Fibroblast of villous mesenchyme (primary cell): ENCODE results near the gene PSAPL1. TPM values are rescaled to one million over a fixed set of nuclear protein-coding genes. Genes with fewer than 3 reads are reported as not detected.

Source experiments
- DNase-seq: peaks from one replicate; pipeline ENCODE4 v3.0.0-alpha.2; 2010; ENCODE audit warnings: low read depth
- H3K4me3 ChIP-seq: 2 replicates; pipeline ENCODE4 v1.5.1; 2011; ENCODE audit warnings: low read depth, mild to moderate bottlenecking, low read length
- CTCF ChIP-seq: IDR thresholded peaks from 2 replicates; pipeline ENCODE4 v1.5.1; 2012; ENCODE audit warnings: low read depth, mild to moderate bottlenecking, low read length; ENCODE audit not compliant: insufficient read depth
- small RNA-seq: library from RNA; depleted of rRNA; stranded (forward); fragments of <200 nt; gene quantifications from one replicate; pipeline ENCODE3, GENCODE V24; 2012
- total RNA-seq: library from RNA; depleted of rRNA; stranded (reverse); fragments of >200 nt; gene quantifications from 2 replicates; pipeline ENCODE4 v1.2.3, GENCODE V29; 2012

Gene PSAPL1
- total RNA-seq, 1 donor: not detected

DNA sequence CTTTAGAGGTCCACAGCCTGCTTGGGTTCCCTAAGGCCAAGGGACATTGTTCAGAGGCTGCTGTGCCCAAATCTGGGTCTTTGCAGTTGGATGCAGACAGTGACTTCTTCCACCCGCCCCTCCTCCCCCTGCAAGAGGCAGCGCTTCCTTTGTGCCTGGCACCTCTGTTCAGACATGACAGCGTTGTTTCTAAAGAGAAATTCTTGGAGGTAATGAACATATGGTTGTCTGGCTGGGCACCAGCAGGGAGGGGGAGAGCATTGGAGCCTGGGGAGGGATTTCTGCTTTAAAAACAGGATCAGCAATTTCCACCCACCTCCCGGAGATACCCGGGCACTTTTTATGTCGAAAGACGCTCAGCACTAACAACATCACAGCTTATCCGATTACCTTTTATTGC lies 51.5 kb downstream of the PSAPL1 start:
- H3K4me3 ChIP-seq: no peak overlapping the region
- no peak for TF ChIP-seq CTCF
- no peak for DNase-seq

DNA sequence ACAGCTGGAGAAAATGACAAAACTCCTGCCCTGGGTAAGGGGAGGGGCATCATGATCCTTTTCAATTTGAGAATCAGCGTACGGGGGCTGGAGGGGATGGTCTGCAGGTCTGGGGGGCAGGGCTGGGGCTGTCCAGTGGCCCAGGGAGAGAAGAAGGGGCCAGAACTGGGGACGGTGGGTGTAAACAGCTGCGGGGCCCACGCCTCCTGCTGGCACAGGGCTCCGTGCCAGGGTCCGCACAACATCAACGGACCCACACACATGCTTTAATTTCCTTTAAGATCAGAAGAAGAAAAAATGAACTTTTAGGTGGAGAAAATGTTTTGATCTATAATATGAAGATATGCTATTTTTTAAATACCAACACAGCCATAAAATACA lies 52.1 kb downstream of the PSAPL1 start:
- no peak for TF ChIP-seq CTCF
- no peak overlapping the region for H3K4me3 ChIP-seq
- DNase-seq: no peak

DNA sequence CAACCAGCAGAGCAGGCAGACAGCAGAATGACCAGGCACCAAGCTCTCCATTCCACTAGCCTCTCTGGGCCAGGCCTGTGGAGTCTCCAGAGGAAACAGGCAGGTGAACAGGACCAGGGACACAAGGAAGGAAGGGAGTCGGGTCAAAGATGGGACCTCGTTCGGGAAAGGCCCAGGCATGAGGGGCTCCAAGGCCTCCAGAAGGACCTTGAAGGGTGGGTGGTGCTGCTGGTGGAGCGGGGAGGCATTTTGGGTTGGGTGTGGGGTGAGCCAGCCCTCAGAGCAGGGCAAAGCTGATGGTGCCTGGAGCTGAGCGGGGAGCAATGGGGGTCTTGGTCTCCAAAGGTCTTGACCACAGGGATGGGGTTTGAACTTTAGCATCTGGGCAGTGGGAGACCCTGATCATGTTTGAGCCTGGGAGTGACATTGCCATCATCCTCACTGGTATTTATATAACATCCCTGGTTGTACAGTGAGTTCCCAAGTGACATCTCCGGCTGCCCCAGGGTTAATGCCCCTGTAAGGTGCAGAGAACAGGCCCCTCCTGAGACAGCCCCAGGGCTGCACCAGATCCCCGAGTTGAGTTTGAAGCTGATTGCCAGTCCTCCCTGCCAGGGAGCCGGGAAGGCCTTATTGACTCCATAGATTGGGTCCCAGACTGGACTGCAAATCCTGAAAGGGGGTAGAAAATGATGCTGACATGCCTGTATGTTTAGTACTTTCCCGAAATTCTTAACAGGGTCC lies 52.7 kb downstream of the PSAPL1 start:
- H3K4me3 ChIP-seq: no peak overlapping the region
- DNase-seq: no peak

DNA sequence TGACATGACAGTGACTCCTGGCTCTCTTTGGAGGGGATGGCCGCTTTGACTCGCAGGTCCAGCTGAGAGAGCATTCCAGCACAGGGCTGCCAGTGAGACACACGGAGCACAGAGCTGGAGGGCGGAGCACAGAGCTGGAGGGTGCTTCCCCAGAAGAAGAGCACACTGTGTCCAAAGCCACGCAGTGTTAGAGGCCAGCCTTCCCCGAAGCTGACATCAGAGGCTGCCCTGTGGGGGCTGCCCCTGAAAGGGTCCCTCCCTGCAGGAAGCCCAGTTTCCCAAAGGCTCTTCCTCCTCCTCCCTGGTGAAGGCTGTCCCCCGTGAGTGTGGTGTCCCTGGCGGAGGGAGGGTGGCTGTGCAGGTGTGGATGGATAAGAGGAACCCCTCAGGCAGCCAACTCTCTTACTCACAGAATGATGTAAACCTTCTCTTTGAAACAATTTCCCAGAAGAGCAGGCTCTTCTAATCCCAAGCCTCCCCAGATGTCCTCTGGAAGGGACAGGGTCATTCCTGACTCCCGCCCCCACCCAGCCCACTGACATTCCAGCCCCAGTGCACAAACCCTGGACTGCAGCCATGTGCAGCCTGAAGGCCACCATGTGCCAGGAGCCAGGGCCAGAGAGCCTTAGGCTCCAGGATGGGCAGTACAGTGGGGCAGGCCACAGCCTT lies 53.4 kb downstream of the PSAPL1 start:
- no peak for DNase-seq
- no peak overlapping the region for H3K4me3 ChIP-seq
- TF ChIP-seq CTCF: no peak

More for the DNA sequence above, 52.7 kb downstream of the PSAPL1 start:
- TF ChIP-seq CTCF: no peak

Small RNAs within 50 kb of the gene (small RNA-seq; reads per million reads assigned to genes)
- not detected for gene MIR4274

Other genes starting within 250 kb of the PSAPL1 start
- under 0.01 TPM in 2 replicates for gene SORCS2, start 242.4 kb downstream of the PSAPL1 start, total RNA-seq